ENCODE measurements around the gene SGPP2.

- no peak for TF ChIP-seq POLR2A (IDR thresholded peaks at IDR 0.05; ENCODE audit: low read length)
- TF ChIP-seq GATA1 (IDR thresholded peaks at IDR 0.05; ENCODE audit: low read depth, low read length), result no peak
Measured at GRCh38 chr2:222383255-222383654, 41.1 kb upstream of the SGPP2 start.
